ENCODE data around the gene TRIM66. TPM values are rescaled to one million over a fixed set of nuclear protein-coding genes. Genes with fewer than 3 reads are reported as not detected.

The TRIM66 gene
- total and polyA plus RNA-seq, 9 of the 15 experiments (the other 6 are each of a cell fraction or from before 2014, with no cell fraction given): 1.1 to 7.3 (median 4.9) TPM

- TF ChIP-seq, protein P1, sequence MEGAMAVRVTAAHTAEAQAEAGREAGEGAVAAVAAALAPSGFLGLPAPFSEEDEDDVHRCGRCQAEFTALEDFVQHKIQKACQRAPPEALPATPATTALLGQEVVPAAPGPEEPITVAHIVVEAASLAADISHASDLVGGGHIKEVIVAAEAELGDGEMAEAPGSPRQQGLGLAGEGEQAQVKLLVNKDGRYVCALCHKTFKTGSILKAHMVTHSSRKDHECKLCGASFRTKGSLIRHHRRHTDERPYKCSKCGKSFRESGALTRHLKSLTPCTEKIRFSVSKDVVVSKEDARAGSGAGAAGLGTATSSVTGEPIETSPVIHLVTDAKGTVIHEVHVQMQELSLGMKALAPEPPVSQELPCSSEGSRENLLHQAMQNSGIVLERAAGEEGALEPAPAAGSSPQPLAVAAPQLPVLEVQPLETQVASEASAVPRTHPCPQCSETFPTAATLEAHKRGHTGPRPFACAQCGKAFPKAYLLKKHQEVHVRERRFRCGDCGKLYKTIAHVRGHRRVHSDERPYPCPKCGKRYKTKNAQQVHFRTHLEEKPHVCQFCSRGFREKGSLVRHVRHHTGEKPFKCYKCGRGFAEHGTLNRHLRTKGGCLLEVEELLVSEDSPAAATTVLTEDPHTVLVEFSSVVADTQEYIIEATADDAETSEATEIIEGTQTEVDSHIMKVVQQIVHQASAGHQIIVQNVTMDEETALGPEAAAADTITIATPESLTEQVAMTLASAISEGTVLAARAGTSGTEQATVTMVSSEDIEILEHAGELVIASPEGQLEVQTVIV (CRISPR knock-in tag; IDR thresholded peaks at IDR 0.05; ENCODE audit: borderline replicate concordance): no peak
- TF ChIP-seq TARDBP (IDR thresholded peaks at IDR 0.05) (no peak), BCL6 (CRISPR knock-in tag; IDR thresholded peaks at IDR 0.05) (no peak), ZNF449 (CRISPR knock-in tag; IDR thresholded peaks at IDR 0.05) (no peak), PHTF2 (CRISPR knock-in tag; IDR thresholded peaks at IDR 0.05) (no peak), SREBF1 (IDR thresholded peaks at IDR 0.05; ENCODE audit: borderline replicate concordance, low read depth, low read length) (no peak), TEAD2 (tag; IDR thresholded peaks at IDR 0.05) (no peak), CHD1 (IDR thresholded peaks at IDR 0.05; ENCODE audit: low read length) (no peak), RBFOX2 (IDR thresholded peaks at IDR 0.05; ENCODE audit: low read depth, low read length) (peak; percentile 99), ETS2 (tag; IDR thresholded peaks at IDR 0.05; ENCODE audit: borderline replicate concordance, poor library complexity, severe bottlenecking) (no peak), ZNF444 (CRISPR knock-in tag; IDR thresholded peaks at IDR 0.05) (0 out of 2 replicates have a peak, but pooled peaks have one; percentile 10), EP300 (IDR thresholded peaks at IDR 0.05; ENCODE audit: low read length) (no peak), ILF3 (IDR thresholded peaks at IDR 0.05; ENCODE audit: borderline replicate concordance) (no peak)
- TF ChIP-seq, protein P2, sequence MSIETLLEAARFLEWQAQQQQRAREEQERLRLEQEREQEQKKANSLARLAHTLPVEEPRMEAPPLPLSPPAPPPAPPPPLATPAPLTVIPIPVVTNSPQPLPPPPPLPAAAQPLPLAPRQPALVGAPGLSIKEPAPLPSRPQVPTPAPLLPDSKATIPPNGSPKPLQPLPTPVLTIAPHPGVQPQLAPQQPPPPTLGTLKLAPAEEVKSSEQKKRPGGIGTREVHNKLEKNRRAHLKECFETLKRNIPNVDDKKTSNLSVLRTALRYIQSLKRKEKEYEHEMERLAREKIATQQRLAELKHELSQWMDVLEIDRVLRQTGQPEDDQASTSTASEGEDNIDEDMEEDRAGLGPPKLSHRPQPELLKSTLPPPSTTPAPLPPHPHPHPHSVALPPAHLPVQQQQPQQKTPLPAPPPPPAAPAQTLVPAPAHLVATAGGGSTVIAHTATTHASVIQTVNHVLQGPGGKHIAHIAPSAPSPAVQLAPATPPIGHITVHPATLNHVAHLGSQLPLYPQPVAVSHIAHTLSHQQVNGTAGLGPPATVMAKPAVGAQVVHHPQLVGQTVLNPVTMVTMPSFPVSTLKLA (conservative IDR thresholded peaks at IDR 0.05): peak; percentile 44 to 83
- TF ChIP-seq, protein P3, sequence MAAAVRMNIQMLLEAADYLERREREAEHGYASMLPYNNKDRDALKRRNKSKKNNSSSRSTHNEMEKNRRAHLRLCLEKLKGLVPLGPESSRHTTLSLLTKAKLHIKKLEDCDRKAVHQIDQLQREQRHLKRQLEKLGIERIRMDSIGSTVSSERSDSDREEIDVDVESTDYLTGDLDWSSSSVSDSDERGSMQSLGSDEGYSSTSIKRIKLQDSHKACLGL (CRISPR knock-in tag; IDR thresholded peaks at IDR 0.05; ENCODE audit: borderline replicate concordance, poor library complexity, severe bottlenecking): no peak
- TF ChIP-seq, protein P4, sequence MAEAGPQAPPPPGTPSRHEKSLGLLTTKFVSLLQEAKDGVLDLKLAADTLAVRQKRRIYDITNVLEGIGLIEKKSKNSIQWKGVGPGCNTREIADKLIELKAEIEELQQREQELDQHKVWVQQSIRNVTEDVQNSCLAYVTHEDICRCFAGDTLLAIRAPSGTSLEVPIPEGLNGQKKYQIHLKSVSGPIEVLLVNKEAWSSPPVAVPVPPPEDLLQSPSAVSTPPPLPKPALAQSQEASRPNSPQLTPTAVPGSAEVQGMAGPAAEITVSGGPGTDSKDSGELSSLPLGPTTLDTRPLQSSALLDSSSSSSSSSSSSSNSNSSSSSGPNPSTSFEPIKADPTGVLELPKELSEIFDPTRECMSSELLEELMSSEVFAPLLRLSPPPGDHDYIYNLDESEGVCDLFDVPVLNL (CRISPR knock-in tag; IDR thresholded peaks at IDR 0.05; ENCODE audit: low read depth): no peak
Measured at GRCh38 chr11:8682303-8683114, at the start of gene TRIM66, which contains the start of gene RPL27A (continued).

Measured in K562 (cell line).